ENCODE data around the gene C11orf68.

- TF ChIP-seq SIN3A (IDR thresholded peaks at IDR 0.05; ENCODE audit: borderline replicate concordance, insufficient read depth, low read length), result no peak
- no peak for TF ChIP-seq POLR2AphosphoS5 (IDR thresholded peaks at IDR 0.05; ENCODE audit: low read depth, low read length)
Measured at GRCh38 chr11:65900899-65901180, 18.0 kb downstream of the C11orf68 start.

All from PFSK-1 (cell line).